HEK293 (cell line): ENCODE data around the gene ABCA2.
A peak's percentile ranks its signal among the peaks of the same experiment; 100 is the strongest.

Source experiments
- BCL11B ChIP-seq: fragments of 450-650 bp; formaldehyde crosslinking; IDR thresholded peaks from 2 replicates; pipeline ENCODE4 v1.5.1; 2016; ENCODE audit warnings: low read depth, missing biosample characterization, missing genetic modification characterization
- CTCF ChIP-seq: fragments of 450-650 bp; formaldehyde crosslinking; IDR thresholded peaks from 2 replicates; pipeline ENCODE4 v1.5.1; 2016; ENCODE audit warnings: missing biosample characterization, missing genetic modification characterization
- EGR2 ChIP-seq: fragments of 450-650 bp; formaldehyde crosslinking; IDR thresholded peaks from 2 replicates; pipeline ENCODE4 v1.5.1; 2016; ENCODE audit warnings: low read depth, missing biosample characterization, missing genetic modification characterization
- GLI4 ChIP-seq: fragments of 450-650 bp; formaldehyde crosslinking; IDR thresholded peaks from 2 replicates; pipeline ENCODE4 v1.5.1; 2016; ENCODE audit warnings: missing biosample characterization, missing genetic modification characterization
- KLF1 ChIP-seq: fragments of 450-650 bp; formaldehyde crosslinking; IDR thresholded peaks from 2 replicates; pipeline ENCODE4 v1.5.1; 2016; ENCODE audit warnings: missing biosample characterization, missing genetic modification characterization
- KLF7 ChIP-seq: fragments of 450-650 bp; formaldehyde crosslinking; IDR thresholded peaks from 2 replicates; pipeline ENCODE4 v1.5.1; 2016; ENCODE audit warnings: missing biosample characterization, missing genetic modification characterization, borderline replicate concordance
- SCRT1 ChIP-seq: fragments of 450-650 bp; formaldehyde crosslinking; IDR thresholded peaks from 2 replicates; pipeline ENCODE4 v1.5.1; 2016; ENCODE audit warnings: missing biosample characterization, missing genetic modification characterization, borderline replicate concordance
- SP2 ChIP-seq: fragments of 450-650 bp; formaldehyde crosslinking; IDR thresholded peaks from 2 replicates; pipeline ENCODE4 v1.5.1; 2016; ENCODE audit warnings: missing biosample characterization, missing genetic modification characterization
- WT1 ChIP-seq: fragments of 450-650 bp; formaldehyde crosslinking; IDR thresholded peaks from 2 replicates; pipeline ENCODE4 v1.5.1; 2016; ENCODE audit warnings: missing biosample characterization, missing genetic modification characterization
- ZBTB26 ChIP-seq: fragments of 450-650 bp; formaldehyde crosslinking; optimal IDR thresholded peaks from 2 replicates; pipeline ENCODE3; 2016; ENCODE audit warnings: missing biosample characterization, mild to moderate bottlenecking, missing genetic modification characterization
- ZBTB48 ChIP-seq: fragments of 450-650 bp; formaldehyde crosslinking; IDR thresholded peaks from 2 replicates; pipeline ENCODE4 v1.5.1; 2016; ENCODE audit warnings: missing biosample characterization, missing genetic modification characterization
- ZBTB8A ChIP-seq: fragments of 450-650 bp; formaldehyde crosslinking; IDR thresholded peaks from 2 replicates; pipeline ENCODE4 v1.5.1; 2016; ENCODE audit warnings: missing biosample characterization, missing genetic modification characterization
- ZIC2 ChIP-seq: fragments of 450-650 bp; formaldehyde crosslinking; IDR thresholded peaks from 2 replicates; pipeline ENCODE4 v1.5.1; 2016; ENCODE audit warnings: missing biosample characterization, missing genetic modification characterization
- ZNF146 ChIP-seq: fragments of 450-650 bp; formaldehyde crosslinking; IDR thresholded peaks from 2 replicates; pipeline ENCODE4 v1.5.1; 2016; ENCODE audit warnings: missing biosample characterization, missing genetic modification characterization
- ZNF2 ChIP-seq: fragments of 450-650 bp; formaldehyde crosslinking; IDR thresholded peaks from 2 replicates; pipeline ENCODE4 v1.5.1; 2016; ENCODE audit warnings: missing biosample characterization, missing genetic modification characterization
- ZNF341 ChIP-seq: fragments of 450-650 bp; formaldehyde crosslinking; IDR thresholded peaks from 2 replicates; pipeline ENCODE4; 2016; ENCODE audit warnings: low read depth, missing biosample characterization, missing genetic modification characterization
- ZNF394 ChIP-seq: fragments of 450-650 bp; formaldehyde crosslinking; IDR thresholded peaks from 2 replicates; pipeline ENCODE4 v1.5.1; 2016; ENCODE audit warnings: missing biosample characterization, missing genetic modification characterization, mild to moderate bottlenecking, moderate library complexity, borderline replicate concordance
- ZNF416 ChIP-seq: fragments of 450-650 bp; formaldehyde crosslinking; IDR thresholded peaks from 2 replicates; pipeline ENCODE4 v1.5.1; 2016; ENCODE audit warnings: missing biosample characterization, missing genetic modification characterization
- ZNF488 ChIP-seq: fragments of 450-650 bp; formaldehyde crosslinking; IDR thresholded peaks from 2 replicates; pipeline ENCODE4 v1.5.1; 2016; ENCODE audit warnings: missing biosample characterization, missing genetic modification characterization
- ZNF544 ChIP-seq: fragments of 450-650 bp; formaldehyde crosslinking; IDR thresholded peaks from 2 replicates; pipeline ENCODE4 v1.5.0; 2017; ENCODE audit warnings: missing biosample characterization, missing genetic modification characterization
- ZNF596 ChIP-seq: fragments of 450-650 bp; IDR thresholded peaks from 2 replicates; pipeline ENCODE4 v1.5.0; 2018; ENCODE audit warnings: missing biosample characterization, mild to moderate bottlenecking, missing genetic modification characterization, moderate library complexity
- ZNF747 ChIP-seq: fragments of 450-650 bp; formaldehyde crosslinking; IDR thresholded peaks from 2 replicates; pipeline ENCODE4 v1.5.1; 2016; ENCODE audit warnings: missing biosample characterization, missing genetic modification characterization
- ZNF76 ChIP-seq: fragments of 450-650 bp; formaldehyde crosslinking; IDR thresholded peaks from 2 replicates; pipeline ENCODE4; 2016; ENCODE audit warnings: low read depth, missing biosample characterization, missing genetic modification characterization, borderline replicate concordance
- ZSCAN30 ChIP-seq: fragments of 450-650 bp; IDR thresholded peaks from 2 replicates; pipeline ENCODE4 v1.5.1; 2018; ENCODE audit warnings: missing biosample characterization, mild to moderate bottlenecking, missing genetic modification characterization, moderate library complexity
- ZSCAN4 ChIP-seq: fragments of 450-650 bp; formaldehyde crosslinking; IDR thresholded peaks from 2 replicates; pipeline ENCODE4 v1.5.1; 2017; ENCODE audit warnings: missing biosample characterization, missing genetic modification characterization
- ZXDB ChIP-seq: fragments of 450-650 bp; formaldehyde crosslinking; IDR thresholded peaks from 2 replicates; pipeline ENCODE4 v1.5.1; 2016; ENCODE audit warnings: missing biosample characterization, missing genetic modification characterization
- TF ChIP-seq, protein P1 (sequence below): fragments of 450-650 bp; formaldehyde crosslinking; IDR thresholded peaks from 2 replicates; pipeline ENCODE4 v1.5.1; 2016; ENCODE audit warnings: missing biosample characterization, missing genetic modification characterization
- TF ChIP-seq, protein P2 (sequence below): fragments of 450-650 bp; formaldehyde crosslinking; IDR thresholded peaks from 2 replicates; pipeline ENCODE4 v1.5.1; 2016; ENCODE audit warnings: missing biosample characterization, missing genetic modification characterization
- TF ChIP-seq, protein P3 (sequence below): fragments of 450-650 bp; formaldehyde crosslinking; IDR thresholded peaks from 2 replicates; pipeline ENCODE4 v1.5.1; 2017; ENCODE audit warnings: missing biosample characterization, mild to moderate bottlenecking, missing genetic modification characterization, moderate library complexity

The ABCA2 gene

DNA sequence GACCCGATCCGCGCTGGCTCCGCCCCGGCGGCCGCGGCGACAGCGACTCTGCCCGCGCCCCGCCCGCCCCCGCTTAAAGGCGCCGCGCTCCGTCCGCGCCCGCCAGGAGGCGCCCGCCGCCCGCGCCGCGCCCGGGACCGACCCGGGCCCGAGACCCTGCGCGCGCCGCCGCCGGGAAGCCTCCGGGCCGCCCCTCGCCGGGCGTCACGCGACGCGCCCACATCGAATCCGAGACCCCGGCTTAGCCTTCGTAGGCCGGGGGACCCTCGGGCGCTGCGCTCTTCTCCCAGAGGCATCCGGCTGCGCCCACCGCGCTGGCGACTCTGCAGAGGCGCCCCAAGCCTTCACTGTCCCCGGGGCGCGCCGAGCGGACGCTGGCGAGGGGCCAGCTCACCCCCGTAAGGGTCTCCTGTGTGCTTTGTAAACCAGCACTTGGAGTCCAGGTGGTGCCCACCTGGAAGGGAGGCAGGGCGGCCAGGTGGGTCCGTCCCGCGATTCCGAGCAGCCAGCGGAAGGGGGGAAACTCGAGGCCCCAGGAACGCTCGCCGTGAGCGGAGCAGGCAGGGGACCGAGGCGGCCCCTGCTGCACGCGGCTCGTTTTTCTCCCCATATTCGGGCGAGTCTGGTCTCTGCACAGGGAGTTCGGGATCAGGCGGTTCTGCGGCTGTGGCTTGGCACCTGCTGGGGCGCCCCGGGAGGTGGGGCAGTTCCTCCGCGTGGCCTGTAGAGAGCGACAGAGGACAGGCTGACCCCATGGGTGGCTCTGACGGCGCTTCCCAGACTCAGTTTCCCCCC, 423 bp upstream of the ABCA2 start (continued):
- TF ChIP-seq ZSCAN30 (tag by site-specific recombination) (0 out of 2 replicates have a peak, but pooled peaks have one; percentile 26), ZNF2 (tag by site-specific recombination) (peak; percentile 48; the same call in 1 of the 2 replicates), BCL11B (tag by site-specific recombination) (peak; percentile 63; the same call in 1 of the 2 replicates), ZNF747 (tag by site-specific recombination) (no peak), ZBTB26 (tag by site-specific recombination) (peak; percentile 67), CTCF (tag by site-specific recombination) (peak; percentile 57), ZNF76 (tag by site-specific recombination) (0 out of 2 replicates have a peak, but pooled peaks have one; percentile 9), ZIC2 (tag by site-specific recombination) (peak; percentile 91), SP2 (peak; percentile 44), ZNF488 (tag by site-specific recombination) (no peak), ZNF596 (tag by site-specific recombination) (no peak), ZXDB (peak; percentile 77), SCRT1 (no peak), KLF7 (tag by site-specific recombination) (no peak), GLI4 (tag by site-specific recombination) (no peak), ZSCAN4 (tag by site-specific recombination) (no peak), ZNF146 (0 out of 2 replicates have a peak, but pooled peaks have one; percentile 1), ZBTB8A (peak; percentile 97), ZNF544 (tag by site-specific recombination) (no peak), ZNF394 (tag by site-specific recombination) (no peak), ZNF341 (tag by site-specific recombination) (peak; percentile 62), KLF1 (tag by site-specific recombination) (peak; percentile 52), ZBTB48 (tag by site-specific recombination) (no peak; the same call in 1 of the 2 replicates), WT1 (tag by site-specific recombination) (peak; percentile 58; the same call in 1 of the 2 replicates), ZNF416 (tag by site-specific recombination) (no peak), EGR2 (tag by site-specific recombination) (peak; percentile 41)
- TF ChIP-seq, protein P1, sequence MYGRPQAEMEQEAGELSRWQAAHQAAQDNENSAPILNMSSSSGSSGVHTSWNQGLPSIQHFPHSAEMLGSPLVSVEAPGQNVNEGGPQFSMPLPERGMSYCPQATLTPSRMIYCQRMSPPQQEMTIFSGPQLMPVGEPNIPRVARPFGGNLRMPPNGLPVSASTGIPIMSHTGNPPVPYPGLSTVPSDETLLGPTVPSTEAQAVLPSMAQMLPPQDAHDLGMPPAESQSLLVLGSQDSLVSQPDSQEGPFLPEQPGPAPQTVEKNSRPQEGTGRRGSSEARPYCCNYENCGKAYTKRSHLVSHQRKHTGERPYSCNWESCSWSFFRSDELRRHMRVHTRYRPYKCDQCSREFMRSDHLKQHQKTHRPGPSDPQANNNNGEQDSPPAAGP (tag by site-specific recombination) = peak; percentile 64; the same call in 1 of the 2 replicates
- TF ChIP-seq, protein P2, sequence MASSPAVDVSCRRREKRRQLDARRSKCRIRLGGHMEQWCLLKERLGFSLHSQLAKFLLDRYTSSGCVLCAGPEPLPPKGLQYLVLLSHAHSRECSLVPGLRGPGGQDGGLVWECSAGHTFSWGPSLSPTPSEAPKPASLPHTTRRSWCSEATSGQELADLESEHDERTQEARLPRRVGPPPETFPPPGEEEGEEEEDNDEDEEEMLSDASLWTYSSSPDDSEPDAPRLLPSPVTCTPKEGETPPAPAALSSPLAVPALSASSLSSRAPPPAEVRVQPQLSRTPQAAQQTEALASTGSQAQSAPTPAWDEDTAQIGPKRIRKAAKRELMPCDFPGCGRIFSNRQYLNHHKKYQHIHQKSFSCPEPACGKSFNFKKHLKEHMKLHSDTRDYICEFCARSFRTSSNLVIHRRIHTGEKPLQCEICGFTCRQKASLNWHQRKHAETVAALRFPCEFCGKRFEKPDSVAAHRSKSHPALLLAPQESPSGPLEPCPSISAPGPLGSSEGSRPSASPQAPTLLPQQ (tag by site-specific recombination) = peak; percentile 74; the same call in 1 of the 2 replicates
- TF ChIP-seq, protein P3, sequence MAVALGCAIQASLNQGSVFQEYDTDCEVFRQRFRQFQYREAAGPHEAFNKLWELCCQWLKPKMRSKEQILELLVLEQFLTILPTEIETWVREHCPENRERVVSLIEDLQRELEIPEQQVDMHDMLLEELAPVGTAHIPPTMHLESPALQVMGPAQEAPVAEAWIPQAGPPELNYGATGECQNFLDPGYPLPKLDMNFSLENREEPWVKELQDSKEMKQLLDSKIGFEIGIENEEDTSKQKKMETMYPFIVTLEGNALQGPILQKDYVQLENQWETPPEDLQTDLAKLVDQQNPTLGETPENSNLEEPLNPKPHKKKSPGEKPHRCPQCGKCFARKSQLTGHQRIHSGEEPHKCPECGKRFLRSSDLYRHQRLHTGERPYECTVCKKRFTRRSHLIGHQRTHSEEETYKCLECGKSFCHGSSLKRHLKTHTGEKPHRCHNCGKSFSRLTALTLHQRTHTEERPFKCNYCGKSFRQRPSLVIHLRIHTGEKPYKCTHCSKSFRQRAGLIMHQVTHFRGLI (tag by site-specific recombination) = peak; percentile 25; the same call in 1 of the 2 replicates
